Measurements from ENCODE around the gene PGF. TPM values are rescaled to one million over a fixed set of nuclear protein-coding genes. Genes with fewer than 3 reads are reported as not detected.
A peak's percentile ranks its signal among the peaks of the same experiment; 100 is the strongest.

Gene PGF
- total RNA-seq, 1 donor = 16.3 TPM

- TF ChIP-seq, protein P1, sequence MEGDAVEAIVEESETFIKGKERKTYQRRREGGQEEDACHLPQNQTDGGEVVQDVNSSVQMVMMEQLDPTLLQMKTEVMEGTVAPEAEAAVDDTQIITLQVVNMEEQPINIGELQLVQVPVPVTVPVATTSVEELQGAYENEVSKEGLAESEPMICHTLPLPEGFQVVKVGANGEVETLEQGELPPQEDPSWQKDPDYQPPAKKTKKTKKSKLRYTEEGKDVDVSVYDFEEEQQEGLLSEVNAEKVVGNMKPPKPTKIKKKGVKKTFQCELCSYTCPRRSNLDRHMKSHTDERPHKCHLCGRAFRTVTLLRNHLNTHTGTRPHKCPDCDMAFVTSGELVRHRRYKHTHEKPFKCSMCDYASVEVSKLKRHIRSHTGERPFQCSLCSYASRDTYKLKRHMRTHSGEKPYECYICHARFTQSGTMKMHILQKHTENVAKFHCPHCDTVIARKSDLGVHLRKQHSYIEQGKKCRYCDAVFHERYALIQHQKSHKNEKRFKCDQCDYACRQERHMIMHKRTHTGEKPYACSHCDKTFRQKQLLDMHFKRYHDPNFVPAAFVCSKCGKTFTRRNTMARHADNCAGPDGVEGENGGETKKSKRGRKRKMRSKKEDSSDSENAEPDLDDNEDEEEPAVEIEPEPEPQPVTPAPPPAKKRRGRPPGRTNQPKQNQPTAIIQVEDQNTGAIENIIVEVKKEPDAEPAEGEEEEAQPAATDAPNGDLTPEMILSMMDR (IDR thresholded peaks at IDR 0.05; ENCODE audit: extremely low read depth, low read depth, low read length) = no peak
- no peaks in the 10 kb centered on the region for H3K79me2 ChIP-seq (ENCODE audit: insufficient read depth, low read length)
- no peak for DNase-seq (ENCODE audit: insufficient read length, low spot score, missing footprints)
- peaks cover 15% of the 10 kb centered on the region for H3K4me1 ChIP-seq (ENCODE audit: insufficient read depth, low read length)
- peak overlapping the region; percentile 29 for H3K4me2 ChIP-seq (ENCODE audit: insufficient read depth, low read length)
- no peaks in the 10 kb centered on the region for H3K27me3 ChIP-seq (ENCODE audit: insufficient read depth, low read length)
- H3K9me3 ChIP-seq (ENCODE audit: low read depth, low read length) = no peaks in the 10 kb centered on the region
- no peaks in the 10 kb centered on the region for H4K20me1 ChIP-seq (ENCODE audit: insufficient read depth, low read length)
- no peaks in the 10 kb centered on the region for H3K36me3 ChIP-seq (ENCODE audit: insufficient read depth, low read length)
- H3K4me3 ChIP-seq (ENCODE audit: insufficient read depth, low read length) = no peak overlapping the region
- H3K27ac ChIP-seq (ENCODE audit: low read depth, low read length) = peak overlapping the region; percentile 67
- peak overlapping the region; percentile 41 for H2AFZ ChIP-seq (ENCODE audit: low read length)
Measured at GRCh38 chr14:74964787-74965485, 9.5 kb upstream of the PGF start.

GRCh38 chr14:74963705-74964271 is 8.4 kb upstream of the PGF start:
- TF ChIP-seq, protein P1 (IDR thresholded peaks at IDR 0.05; ENCODE audit: extremely low read depth, low read depth, low read length) = no peak
- peak; percentile 65 for DNase-seq (ENCODE audit: insufficient read length, low spot score, missing footprints)
- H3K4me2 ChIP-seq (ENCODE audit: insufficient read depth, low read length) = no peak overlapping the region

GRCh38 chr14:74963178-74963704 is 7.8 kb upstream of the PGF start:
- Histone ChIP-seq H2AFZ (ENCODE audit: low read length) (no peak overlapping the region), H4K20me1 (ENCODE audit: insufficient read depth, low read length) (no peaks in the 10 kb centered on the region), H3K36me3 (ENCODE audit: insufficient read depth, low read length) (no peaks in the 10 kb centered on the region), H3K4me1 (ENCODE audit: insufficient read depth, low read length) (peaks cover 15% of the 10 kb centered on the region), H3K4me2 (ENCODE audit: insufficient read depth, low read length) (no peak overlapping the region), H3K27ac (ENCODE audit: low read depth, low read length) (no peak overlapping the region), H3K79me2 (ENCODE audit: insufficient read depth, low read length) (no peaks in the 10 kb centered on the region), H3K4me3 (ENCODE audit: insufficient read depth, low read length) (no peak overlapping the region), H3K9me3 (ENCODE audit: low read depth, low read length) (no peaks in the 10 kb centered on the region), H3K27me3 (ENCODE audit: insufficient read depth, low read length) (no peaks in the 10 kb centered on the region)
- peak; percentile 52 for DNase-seq (ENCODE audit: insufficient read length, low spot score, missing footprints)
- TF ChIP-seq, protein P1 (IDR thresholded peaks at IDR 0.05; ENCODE audit: extremely low read depth, low read depth, low read length) = no peak

More at GRCh38 chr14:74963705-74964271, 8.4 kb upstream of the PGF start:
- no peaks in the 10 kb centered on the region for H3K27me3 ChIP-seq (ENCODE audit: insufficient read depth, low read length)
- no peak overlapping the region for H3K4me3 ChIP-seq (ENCODE audit: insufficient read depth, low read length)
- H3K79me2 ChIP-seq (ENCODE audit: insufficient read depth, low read length) = no peaks in the 10 kb centered on the region
- H4K20me1 ChIP-seq (ENCODE audit: insufficient read depth, low read length) = no peaks in the 10 kb centered on the region
- H2AFZ ChIP-seq (ENCODE audit: low read length) = no peak overlapping the region
- H3K4me1 ChIP-seq (ENCODE audit: insufficient read depth, low read length) = peaks cover 15% of the 10 kb centered on the region
- H3K9me3 ChIP-seq (ENCODE audit: low read depth, low read length) = no peaks in the 10 kb centered on the region
- H3K27ac ChIP-seq (ENCODE audit: low read depth, low read length) = no peak overlapping the region
- no peaks in the 10 kb centered on the region for H3K36me3 ChIP-seq (ENCODE audit: insufficient read depth, low read length)

DNA sequence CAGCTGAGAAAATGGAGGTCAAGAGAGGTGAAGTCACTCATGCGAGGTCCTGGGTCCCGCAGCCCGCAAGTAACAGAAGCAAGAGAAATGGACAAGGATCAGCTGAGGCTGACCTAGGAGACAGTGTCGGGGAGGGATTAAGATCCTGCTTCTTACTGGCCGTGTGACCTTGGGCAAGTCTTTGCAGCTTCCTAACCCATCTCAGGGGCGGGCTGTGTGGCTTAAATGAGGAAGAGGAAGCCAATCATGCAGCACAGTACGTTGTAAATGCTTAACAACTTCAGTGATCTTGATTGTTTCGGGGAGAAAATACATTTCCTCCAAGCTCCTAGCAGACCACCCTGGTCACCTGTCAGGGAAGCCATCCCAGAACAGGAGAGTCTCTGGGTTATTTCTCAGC is 7.1 kb upstream of the PGF start:
- Histone ChIP-seq H3K4me3 (ENCODE audit: insufficient read depth, low read length) (no peak overlapping the region), H3K27me3 (ENCODE audit: insufficient read depth, low read length) (no peaks in the 10 kb centered on the region), H3K79me2 (ENCODE audit: insufficient read depth, low read length) (no peaks in the 10 kb centered on the region), H4K20me1 (ENCODE audit: insufficient read depth, low read length) (no peaks in the 10 kb centered on the region), H3K36me3 (ENCODE audit: insufficient read depth, low read length) (no peaks in the 10 kb centered on the region), H2AFZ (ENCODE audit: low read length) (no peak overlapping the region), H3K9me3 (ENCODE audit: low read depth, low read length) (no peaks in the 10 kb centered on the region), H3K4me2 (ENCODE audit: insufficient read depth, low read length) (no peak overlapping the region), H3K4me1 (ENCODE audit: insufficient read depth, low read length) (peaks cover 15% of the 10 kb centered on the region), H3K27ac (ENCODE audit: low read depth, low read length) (no peak overlapping the region)
- TF ChIP-seq, protein P1 (IDR thresholded peaks at IDR 0.05; ENCODE audit: extremely low read depth, low read depth, low read length) = no peak
- DNase-seq (ENCODE audit: insufficient read length, low spot score, missing footprints) = no peak
